Measurements from ENCODE around the gene NANOS3.

Gene NANOS3

GRCh38 chr19:13881251-13881691 is 4.3 kb downstream of the NANOS3 start:
- Histone ChIP-seq H3K4me3 (ENCODE audit: low read depth, low read length, poor library complexity, severe bottlenecking) (no peak overlapping the region), H3K9ac (ENCODE audit: low read length) (no peak overlapping the region), H3K36me3 (ENCODE audit: insufficient read depth, low read length) (no peaks in the 10 kb centered on the region), H3K4me2 (ENCODE audit: low read length) (no peak overlapping the region), H3F3A (ENCODE audit: insufficient read depth, low read length) (no peaks in the 10 kb centered on the region), H3K27ac (ENCODE audit: low read depth, low read length, poor library complexity, severe bottlenecking) (no peak overlapping the region), H3K27me3 (ENCODE audit: insufficient read depth, low read length) (peaks cover 5% of the 10 kb centered on the region; the same call in 1 of the 2 replicates), H3K9me3 (ENCODE audit: low read length) (no peaks in the 10 kb centered on the region), H2AFZ (ENCODE audit: low read length) (no peak overlapping the region), H3K4me1 (ENCODE audit: insufficient read depth, low read length, severe bottlenecking) (peaks cover 5% of the 10 kb centered on the region), H3K9me2 (ENCODE audit: low read depth, low read length) (no peaks in the 10 kb centered on the region), H3K79me2 (ENCODE audit: insufficient read depth, low read length) (no peaks in the 10 kb centered on the region), H4K20me1 (ENCODE audit: insufficient read depth, low read length) (no peaks in the 10 kb centered on the region)
- TF ChIP-seq EZH2 (IDR thresholded peaks at IDR 0.05; ENCODE audit: borderline replicate concordance, low read length) (no peak), CTCF (IDR thresholded peaks at IDR 0.05; ENCODE audit: low read length) (no peak)

- Histone ChIP-seq H3K79me2 (ENCODE audit: insufficient read depth, low read length) (no peaks in the 10 kb centered on the region), H3F3A (ENCODE audit: insufficient read depth, low read length) (no peaks in the 10 kb centered on the region), H2AFZ (ENCODE audit: low read length) (no peak overlapping the region), H3K9me3 (ENCODE audit: low read length) (no peaks in the 10 kb centered on the region), H4K20me1 (ENCODE audit: insufficient read depth, low read length) (no peaks in the 10 kb centered on the region), H3K27ac (ENCODE audit: low read depth, low read length, poor library complexity, severe bottlenecking) (no peak overlapping the region), H3K27me3 (ENCODE audit: insufficient read depth, low read length) (peaks cover 5% of the 10 kb centered on the region; the same call in 1 of the 2 replicates), H3K4me2 (ENCODE audit: low read length) (no peak overlapping the region), H3K4me1 (ENCODE audit: insufficient read depth, low read length, severe bottlenecking) (peaks cover 5% of the 10 kb centered on the region), H3K36me3 (ENCODE audit: insufficient read depth, low read length) (no peaks in the 10 kb centered on the region), H3K9ac (ENCODE audit: low read length) (no peak overlapping the region), H3K9me2 (ENCODE audit: low read depth, low read length) (no peaks in the 10 kb centered on the region), H3K4me3 (ENCODE audit: low read depth, low read length, poor library complexity, severe bottlenecking) (no peak overlapping the region)
- TF ChIP-seq CTCF (IDR thresholded peaks at IDR 0.05; ENCODE audit: low read length) (no peak), EZH2 (IDR thresholded peaks at IDR 0.05; ENCODE audit: borderline replicate concordance, low read length) (no peak)
These were observed 4.9 kb downstream of the NANOS3 start for GRCh38 chr19:13881692-13882418.

GRCh38 chr19:13882419-13882795 is 5.5 kb downstream of the NANOS3 start:
- TF ChIP-seq EZH2 (IDR thresholded peaks at IDR 0.05; ENCODE audit: borderline replicate concordance, low read length): no peak
- no peak for TF ChIP-seq CTCF (IDR thresholded peaks at IDR 0.05; ENCODE audit: low read length)
- Histone ChIP-seq H3K9ac (ENCODE audit: low read length) (no peak overlapping the region), H3K36me3 (ENCODE audit: insufficient read depth, low read length) (no peaks in the 10 kb centered on the region), H4K20me1 (ENCODE audit: insufficient read depth, low read length) (no peaks in the 10 kb centered on the region), H3F3A (ENCODE audit: insufficient read depth, low read length) (no peaks in the 10 kb centered on the region), H3K4me2 (ENCODE audit: low read length) (no peak overlapping the region), H3K27me3 (ENCODE audit: insufficient read depth, low read length) (peaks cover 9% of the 10 kb centered on the region; the same call in 1 of the 2 replicates), H3K9me2 (ENCODE audit: low read depth, low read length) (no peaks in the 10 kb centered on the region), H2AFZ (ENCODE audit: low read length) (no peak overlapping the region), H3K4me3 (ENCODE audit: low read depth, low read length, poor library complexity, severe bottlenecking) (no peak overlapping the region), H3K79me2 (ENCODE audit: insufficient read depth, low read length) (no peaks in the 10 kb centered on the region), H3K9me3 (ENCODE audit: low read length) (no peaks in the 10 kb centered on the region), H3K27ac (ENCODE audit: low read depth, low read length, poor library complexity, severe bottlenecking) (no peak overlapping the region), H3K4me1 (ENCODE audit: insufficient read depth, low read length, severe bottlenecking) (peaks cover 5% of the 10 kb centered on the region)
